Endodermal cell (in vitro differentiated cells): ENCODE measurements around the gene POGZ. TPM values are rescaled to one million over a fixed set of nuclear protein-coding genes. Genes with fewer than 3 reads are reported as not detected.

Experiments used
- DNase-seq: peaks from one replicate; pipeline ENCODE4 v3.0.0-alpha.2; 2017
- H3K27ac ChIP-seq: 2 replicates; pipeline ENCODE4 v1.5.1; 2013; ENCODE audit warnings: mild to moderate bottlenecking, low read depth, low read length, moderate library complexity
- H3K27me3 ChIP-seq: 2 replicates; pipeline ENCODE4 v1.6.1; 2013; ENCODE audit warnings: mild to moderate bottlenecking, low read length, moderate library complexity; ENCODE audit not compliant: insufficient read depth, control insufficient read depth, poor library complexity, severe bottlenecking
- H3K36me3 ChIP-seq: 2 replicates; pipeline ENCODE4 v1.7.0; 2013; ENCODE audit warnings: mild to moderate bottlenecking, low read length, moderate library complexity; ENCODE audit not compliant: control insufficient read depth, insufficient read depth
- H3K4me1 ChIP-seq: one replicate; pipeline ENCODE4 v1.7.0; 2013; ENCODE audit warnings: low read length; ENCODE audit not compliant: control insufficient read depth, insufficient read depth
- H3K4me3 ChIP-seq: 2 replicates; pipeline ENCODE4 v1.5.1; 2013; ENCODE audit warnings: mild to moderate bottlenecking, low read length, moderate library complexity
- H3K9ac ChIP-seq: 2 replicates; pipeline ENCODE4 v1.6.1; 2013; ENCODE audit warnings: mild to moderate bottlenecking, low read length, moderate library complexity; ENCODE audit not compliant: poor library complexity, severe bottlenecking; ENCODE audit errors: extremely low read depth
- H3K9me3 ChIP-seq: 2 replicates; pipeline ENCODE4 v1.6.1; 2013; ENCODE audit warnings: mild to moderate bottlenecking, low read length, moderate library complexity; ENCODE audit not compliant: control insufficient read depth
- H3K27ac Mint-ChIP-seq: 2 replicates; pipeline ENCODE4 v1.8.0; 2020; ENCODE audit warnings: mixed read lengths
- H3K27me3 Mint-ChIP-seq: 2 replicates; pipeline ENCODE4 v1.8.0; 2021; ENCODE audit warnings: mild to moderate bottlenecking, mixed read lengths; ENCODE audit not compliant: insufficient read depth
- H3K36me3 Mint-ChIP-seq: 2 replicates; pipeline ENCODE4 v1.8.0; 2020; ENCODE audit warnings: low read depth, mixed read lengths
- H3K4me1 Mint-ChIP-seq: 2 replicates; pipeline ENCODE4 v1.8.0; 2020; ENCODE audit warnings: mixed read lengths
- H3K4me3 Mint-ChIP-seq: 2 replicates; pipeline ENCODE4 v1.8.0; 2020; ENCODE audit warnings: mild to moderate bottlenecking, moderate library complexity, mixed read lengths
- H3K9me3 Mint-ChIP-seq: 2 replicates; pipeline ENCODE4 v1.8.0; 2020; ENCODE audit warnings: mild to moderate bottlenecking, mixed read lengths
- CTCF ChIP-seq: fragments of 200-600 bp; sonication (generic); conservative IDR thresholded peaks from 2 replicates; pipeline ENCODE4 v1.5.0; 2021; ENCODE audit warnings: antibody characterized with exemption, mild to moderate bottlenecking
- WGBS, 2 experiments: methylation state at CpG; one replicate each; pipeline versions ENCODE4 v1.1.5 to v1.1.7; 2013; ENCODE audit warnings: missing lambda C conversion rate in 2 of 2, mixed read lengths in 1 of 2; ENCODE audit not compliant: insufficient coverage in 1 of 2, insufficient read length in 1 of 2; 5-methylcytosine and 5-hydroxymethylcytosine counted together
- total RNA-seq, 2 donors: library from RNA; stranded (reverse); fragmentation: NEBNext Ultra II Directional in 1 of 2; extraction: Animal tissue kit (Norgen Biotek cat#: 25700) in 1 of 2; gene quantifications; 2 replicates in 1 of 2; 3 replicates in 1 of 2; pipeline ENCODE4 v1.2.1, GENCODE V29; 2021

POGZ gene
- total RNA-seq, 2 donors from 2014 or later = 138 to 165 TPM

- DNase-seq = no peak
These were observed 89.7 kb downstream of the POGZ start for GRCh38 chr1:151369621-151370048.

GRCh38 chr1:151369302-151369610, 90.0 kb downstream of the POGZ start:
- WGBS, 2 experiments = 92 to 93% methylated on average over 6 to 7 of the region's 7 CpGs
- Mint-ChIP-seq H3K27me3 (no peaks in the 10 kb centered on the region), H3K4me1 (peaks cover 12% of the 10 kb centered on the region), H3K27ac (no peak overlapping the region), H3K4me3 (no peak overlapping the region), H3K36me3 (peaks cover 20% of the 10 kb centered on the region), H3K9me3 (no peaks in the 10 kb centered on the region)
- H3K27me3 ChIP-seq = no peaks in the 10 kb centered on the region
- no peaks in the 10 kb centered on the region for H3K9me3 ChIP-seq
- no peak for DNase-seq
- H3K36me3 ChIP-seq = no peaks in the 10 kb centered on the region
- TF ChIP-seq CTCF = no peak
- peaks cover 6% of the 10 kb centered on the region for H3K4me1 ChIP-seq
- H3K27ac ChIP-seq = no peak overlapping the region
- H3K4me3 ChIP-seq = no peak overlapping the region
- no peak overlapping the region for H3K9ac ChIP-seq

More at GRCh38 chr1:151369621-151370048, 89.7 kb downstream of the POGZ start:
- peaks cover 6% of the 10 kb centered on the region for H3K4me1 ChIP-seq
- no peaks in the 10 kb centered on the region for H3K9me3 Mint-ChIP-seq
- peak; percentile 40 for TF ChIP-seq CTCF
- H3K9ac ChIP-seq = no peak overlapping the region
- peaks cover 12% of the 10 kb centered on the region for H3K4me1 Mint-ChIP-seq
- no peak overlapping the region for H3K4me3 ChIP-seq
- no peaks in the 10 kb centered on the region for H3K27me3 Mint-ChIP-seq
- WGBS, 2 experiments = 95 to 100% methylated on average over 3 to 15 of the region's 15 CpGs
- H3K27ac ChIP-seq = no peak overlapping the region
- no peak overlapping the region for H3K27ac Mint-ChIP-seq
- no peak overlapping the region for H3K4me3 Mint-ChIP-seq
- H3K36me3 Mint-ChIP-seq = peaks cover 16% of the 10 kb centered on the region
- no peaks in the 10 kb centered on the region for H3K36me3 ChIP-seq
- H3K9me3 ChIP-seq = no peaks in the 10 kb centered on the region
- H3K27me3 ChIP-seq = no peaks in the 10 kb centered on the region

GRCh38 chr1:151368393-151369301, 90.6 kb downstream of the POGZ start:
- Histone ChIP-seq H3K9me3 (no peaks in the 10 kb centered on the region), H3K27ac (no peak overlapping the region), H3K36me3 (no peaks in the 10 kb centered on the region), H3K4me1 (peaks cover 6% of the 10 kb centered on the region), H3K27me3 (no peaks in the 10 kb centered on the region), H3K4me3 (no peak overlapping the region), H3K9ac (no peak overlapping the region)
- no peak overlapping the region for H3K4me3 Mint-ChIP-seq
- WGBS, 2 experiments = 88 to 91% methylated on average over 10 to 20 of the region's 20 CpGs
- peaks cover 26% of the 10 kb centered on the region for H3K36me3 Mint-ChIP-seq
- no peak overlapping the region for H3K27ac Mint-ChIP-seq
- H3K9me3 Mint-ChIP-seq = peaks cover 2% of the 10 kb centered on the region
- H3K4me1 Mint-ChIP-seq = peaks cover 12% of the 10 kb centered on the region
- H3K27me3 Mint-ChIP-seq = no peaks in the 10 kb centered on the region
- no peak for TF ChIP-seq CTCF
- DNase-seq = no peak
